ENCODE measurements around the gene ANKRD13A. TPM values are rescaled to one million over a fixed set of nuclear protein-coding genes. Genes with fewer than 3 reads are reported as not detected.
"Not testable (repeated sequence)": the region's sequence is repeated elsewhere in the genome, so short reads cannot be mapped to it uniquely, and the experiment has no call there.

The ANKRD13A gene
- total RNA-seq, 2 donors from 2014 or later = 64.7 to 65.2 TPM

GRCh38 chr12:110074089-110074488 lies 74.9 kb downstream of the ANKRD13A start:
- peaks cover 12 to 16% of the 10 kb centered on the region in 2 donors for H3K36me3 Mint-ChIP-seq
- H3K27ac Mint-ChIP-seq = peak overlapping the region in 1 of 2 donors; percentile 90
- ATAC-seq (no peak), DNase-seq (ENCODE audit: low spot score in 2 of 2) (no peak)
- H3K9me3 Mint-ChIP-seq = peaks cover 4% of the 10 kb centered on the region in 2 donors

GRCh38 chr12:110075880-110076279 lies 76.7 kb downstream of the ANKRD13A start:
- no peak for ATAC-seq
- Mint-ChIP-seq H3K36me3 (peaks cover 19 to 25% of the 10 kb centered on the region in 2 donors), H3K27ac (no peak overlapping the region), H3K9me3 (peaks cover 13 to 14% of the 10 kb centered on the region in 2 donors)
- no peak for DNase-seq (ENCODE audit: low spot score in 2 of 2)

GRCh38 chr12:110077800-110078199 lies 78.6 kb downstream of the ANKRD13A start:
- H3K9me3 Mint-ChIP-seq = peaks cover 13 to 14% of the 10 kb centered on the region in 2 donors
- H3K36me3 Mint-ChIP-seq = peaks cover 13 to 17% of the 10 kb centered on the region in 2 donors
- H3K27ac Mint-ChIP-seq = no peak overlapping the region
- ATAC-seq (no peak), DNase-seq (ENCODE audit: low spot score in 2 of 2) (no peak)

GRCh38 chr12:110079477-110080400 lies 80.5 kb downstream of the ANKRD13A start:
- DNase-seq (ENCODE audit: low spot score in 2 of 2) (peak; percentile 59 to 66), ATAC-seq (peak; percentile 85 to 93)
- Mint-ChIP-seq H3K36me3 (peaks cover 7 to 12% of the 10 kb centered on the region in 2 donors), H3K9me3 (peaks cover 13 to 14% of the 10 kb centered on the region in 2 donors), H3K27ac (peak overlapping the region; percentile 91 to 97)

GRCh38 chr12:110080410-110080809 lies 81.2 kb downstream of the ANKRD13A start:
- DNase-seq (ENCODE audit: low spot score in 2 of 2) = no peak
- ATAC-seq = no peak
- H3K36me3 Mint-ChIP-seq = peaks cover 7 to 12% of the 10 kb centered on the region in 2 donors
- H3K27ac Mint-ChIP-seq = peak overlapping the region; percentile 11 to 91
- H3K9me3 Mint-ChIP-seq = peaks cover 13 to 14% of the 10 kb centered on the region in 2 donors

GRCh38 chr12:110084314-110085015 lies 85.2 kb downstream of the ANKRD13A start:
- H3K27ac Mint-ChIP-seq = no peak overlapping the region
- peaks cover 5 to 7% of the 10 kb centered on the region in 2 donors for H3K36me3 Mint-ChIP-seq
- H3K9me3 Mint-ChIP-seq = peaks cover 5 to 6% of the 10 kb centered on the region in 2 donors
- no peak for DNase-seq (ENCODE audit: low spot score in 2 of 2)
- no peak for ATAC-seq

- not testable (repeated sequence) for H3K9me3 Mint-ChIP-seq; DNase-seq (ENCODE audit: low spot score in 2 of 2); H3K36me3 Mint-ChIP-seq; ATAC-seq; H3K27ac Mint-ChIP-seq
These were observed 89.0 kb downstream of the ANKRD13A start for GRCh38 chr12:110088216-110088615.

- ATAC-seq = no peak
These were observed 89.7 kb downstream of the ANKRD13A start for GRCh38 chr12:110088936-110089335.

More at GRCh38 chr12:110088936-110089335, 89.7 kb downstream of the ANKRD13A start:
- no peak for DNase-seq (ENCODE audit: low spot score in 2 of 2)
- no peaks in the 10 kb centered on the region for H3K9me3 Mint-ChIP-seq
- H3K27ac Mint-ChIP-seq = no peak overlapping the region
- H3K36me3 Mint-ChIP-seq = no peaks in the 10 kb centered on the region

Other genes starting within 250 kb of the ANKRD13A start
- gene TRPV4, start 166.0 kb upstream of the ANKRD13A start, total RNA-seq = not detected
- 10 to 100 TPM; 22.2 to 24.9 TPM for gene GLTP, start 118.9 kb upstream of the ANKRD13A start, total RNA-seq
- 10 to 100 TPM; 14.9 to 18.3 TPM for gene TCHP, start 99.2 kb upstream of the ANKRD13A start, total RNA-seq
- gene GIT2, start 3.1 kb upstream of the ANKRD13A start, total RNA-seq = 10 to 100 TPM; 64.3 to 70.1 TPM
- 10 to 100 TPM in 1 of 2 donors, 1 to 10 TPM in 1; 6.4 to 12.7 TPM for gene C12orf76, start 49.1 kb downstream of the ANKRD13A start, total RNA-seq
- gene IFT81, start 124.9 kb downstream of the ANKRD13A start, total RNA-seq = 1 to 10 TPM; 1.0 to 3.9 TPM

All from activated naive CD4-positive, alpha-beta T cell treated with anti-CD3 and anti-CD28 coated beads, Interleukin-2, amount 50 U/mL, for 72 hours (primary cell).